Breast epithelium (tissue), 3 donors: Measurements from ENCODE around the gene SIL1.

Experiments
- CTCF ChIP-seq, 3 donors: fragments of 450-650 bp; IDR thresholded peaks; one replicate each; pipeline ENCODE4 v1.5.1; 2016 to 2017; ENCODE audit warnings: antibody characterized with exemption in 3 of 3, mild to moderate bottlenecking in 3 of 3, moderate library complexity in 3 of 3
- POLR2A ChIP-seq: fragments of 450-650 bp; IDR thresholded peaks from one replicate; pipeline ENCODE4 v1.6.1; 2016; ENCODE audit warnings: antibody characterized with exemption, mild to moderate bottlenecking, moderate library complexity
- POLR2AphosphoS5 ChIP-seq, 3 donors: sonication (generic); formaldehyde crosslinking; IDR thresholded peaks; one replicate each; pipeline ENCODE4 v1.6.1; 2017; ENCODE audit warnings: antibody characterized with exemption in 3 of 3

GRCh38 chr5:138933522-138934290, 264.5 kb downstream of the SIL1 start:
- TF ChIP-seq CTCF (IDR thresholded peaks at IDR 0.05), result no peak
- no peak for TF ChIP-seq POLR2AphosphoS5 (IDR thresholded peaks at IDR 0.05)
- TF ChIP-seq POLR2A, result no peak
